ENCODE measurements around the gene ACTMAP. TPM values are rescaled to one million over a fixed set of nuclear protein-coding genes. Genes with fewer than 3 reads are reported as not detected.
A peak's percentile ranks its signal among the peaks of the same experiment; 100 is the strongest.

The ACTMAP gene
- total RNA-seq, 1 experiment from 2014 or later: 27.7 TPM

- H3K4ac ChIP-seq (ENCODE audit: low read depth, low read length): no peak overlapping the region
- peak overlapping the region; percentile 80 for H3K4me2 ChIP-seq (ENCODE audit: insufficient read depth, insufficient read length, low read length)
- no peak overlapping the region for H2AK5ac ChIP-seq (ENCODE audit: insufficient read length, low read length)
- peak overlapping the region in 1 of 2 experiments; percentile 55; a peak in 1 of 5 replicates for H3K4me3 Mint-ChIP-seq
- no peak overlapping the region for H2BK12ac ChIP-seq (ENCODE audit: insufficient read length, low read depth, low read length)
- no peak for TF ChIP-seq CTCF (conservative IDR thresholded peaks at IDR 0.05)
- H2BK20ac ChIP-seq (ENCODE audit: low read depth, low read length, poor library complexity, severe bottlenecking): no peak overlapping the region
- H3K4me1 ChIP-seq (ENCODE audit: insufficient read depth, low read length): 0 out of 2 replicates have a peak, but pooled peaks cover 2% of the 10 kb centered on the region
- H4K8ac ChIP-seq (replicated peaks; ENCODE audit: insufficient read length, low read depth, low read length): no peak overlapping the region
- H3K27ac ChIP-seq (ENCODE audit: insufficient read length, low read depth, low read length): no peak overlapping the region
- peaks cover 23 to 33% of the 10 kb centered on the region in 2 experiments for H3K4me1 Mint-ChIP-seq
- no peak overlapping the region for H2BK15ac ChIP-seq (ENCODE audit: low read depth, low read length)
- no peaks in the 10 kb centered on the region for H3K27me3 Mint-ChIP-seq (ENCODE audit: low read depth)
- H4K91ac ChIP-seq (ENCODE audit: insufficient read length, low read depth, low read length): no peak overlapping the region
- no peaks in the 10 kb centered on the region for H3K9me3 ChIP-seq (ENCODE audit: control insufficient read depth, low read depth, low read length)
- WGBS (ENCODE audit: extremely low coverage, insufficient read length, low lambda C conversion rate): no CpG with 5 or more reads among the region's 7 CpGs
- no peak overlapping the region for H2BK120ac ChIP-seq (ENCODE audit: low read depth, low read length, poor library complexity, severe bottlenecking)
- H4K20me1 ChIP-seq (ENCODE audit: control insufficient read depth, insufficient read depth, insufficient read length): no peaks in the 10 kb centered on the region
- H3K18ac ChIP-seq (ENCODE audit: insufficient read length, low read depth, low read length): no peak overlapping the region
- H3K79me1 ChIP-seq (ENCODE audit: insufficient read depth, low read depth, low read length, poor library complexity, severe bottlenecking): no peaks in the 10 kb centered on the region
- no peak overlapping the region for H3K14ac ChIP-seq (ENCODE audit: insufficient read depth, low read length)
- peaks cover 3 to 6% (median 4%) of the 10 kb centered on the region in 3 experiments; a peak in 5 of 7 replicates for H3K36me3 Mint-ChIP-seq (ENCODE audit: insufficient read depth in 1 of 3, low read depth in 3 of 3)
- no peaks in the 10 kb centered on the region for H3K79me2 ChIP-seq (ENCODE audit: insufficient read depth, low read length)
- peak overlapping the region in 2 of 3 experiments; percentile 68 to 100; a peak in 2 of 7 replicates for H3K27ac Mint-ChIP-seq
- H3K27me3 ChIP-seq (ENCODE audit: insufficient read depth, low read length): no peaks in the 10 kb centered on the region
- no peak overlapping the region for H3K56ac ChIP-seq (ENCODE audit: insufficient read length, low read depth, low read length)
- H3K9ac ChIP-seq (ENCODE audit: extremely low read depth, insufficient read length, low read length): no peak overlapping the region
- H4K5ac ChIP-seq (ENCODE audit: insufficient read length, low read depth, low read length): no peak overlapping the region
- H2AFZ ChIP-seq (ENCODE audit: low read length): no peak overlapping the region
- H3T11ph ChIP-seq (ENCODE audit: low read length): no peak overlapping the region
- no peak overlapping the region for H3K23ac ChIP-seq (ENCODE audit: insufficient read length, low read depth, low read length)
- DNase-seq: no peak
- H3K9me3 Mint-ChIP-seq: peaks cover 0 to 2% of the 10 kb centered on the region in 2 experiments; a peak in 3 of 5 replicates
- peaks cover 4% of the 10 kb centered on the region for H3K23me2 ChIP-seq (ENCODE audit: insufficient read length, low read depth, low read length, poor library complexity, severe bottlenecking)
- H2BK5ac ChIP-seq (ENCODE audit: insufficient read length, low read length): no peak overlapping the region
Measured at GRCh38 chr19:40776364-40776763, 26.1 kb upstream of the ACTMAP start.

Measured in H9 (cell line).